Osteocyte (in vitro differentiated cells): ENCODE results near the gene USP44. TPM values are rescaled to one million over a fixed set of nuclear protein-coding genes. Genes with fewer than 3 reads are reported as not detected.
A peak's percentile ranks its signal among the peaks of the same experiment; 100 is the strongest.

Source experiments
- DNase-seq: peaks from one replicate; pipeline ENCODE4 v3.0.0; 2021; ENCODE audit warnings: mixed read lengths; ENCODE audit not compliant: unreplicated experiment; ENCODE audit errors: extremely low spot score
- H3K27ac Mint-ChIP-seq: one replicate; pipeline ENCODE4 v1.8.0; 2021; ENCODE audit warnings: mild to moderate bottlenecking, mixed read lengths; ENCODE audit not compliant: unreplicated experiment
- H3K27me3 Mint-ChIP-seq: one replicate; pipeline ENCODE4 v1.8.0; 2021; ENCODE audit warnings: mixed read lengths; ENCODE audit not compliant: unreplicated experiment
- H3K36me3 Mint-ChIP-seq: one replicate; pipeline ENCODE4 v1.8.0; 2021; ENCODE audit warnings: mixed read lengths; ENCODE audit not compliant: unreplicated experiment
- H3K4me1 Mint-ChIP-seq: one replicate; pipeline ENCODE4 v1.8.0; 2021; ENCODE audit warnings: mixed read lengths; ENCODE audit not compliant: unreplicated experiment
- H3K4me3 Mint-ChIP-seq: one replicate; pipeline ENCODE4 v1.8.0; 2021; ENCODE audit warnings: mild to moderate bottlenecking, moderate library complexity, mixed read lengths; ENCODE audit not compliant: unreplicated experiment
- H3K9me3 Mint-ChIP-seq: one replicate; pipeline ENCODE4 v1.8.0; 2021; ENCODE audit warnings: mixed read lengths; ENCODE audit not compliant: unreplicated experiment
- total RNA-seq: library from RNA; stranded (reverse); gene quantifications from 2 replicates; pipeline ENCODE4 v1.2.1, GENCODE V29; 2021
- TF ChIP-seq, protein P1 (sequence below): fragments of 200-600 bp; sonication (generic); IDR thresholded peaks from 2 replicates; pipeline ENCODE4 v1.5.0; 2021; ENCODE audit warnings: antibody characterized with exemption, mild to moderate bottlenecking, moderate library complexity

USP44 gene
- total RNA-seq, 1 donor from 2014 or later, result 0.73 TPM

DNA sequence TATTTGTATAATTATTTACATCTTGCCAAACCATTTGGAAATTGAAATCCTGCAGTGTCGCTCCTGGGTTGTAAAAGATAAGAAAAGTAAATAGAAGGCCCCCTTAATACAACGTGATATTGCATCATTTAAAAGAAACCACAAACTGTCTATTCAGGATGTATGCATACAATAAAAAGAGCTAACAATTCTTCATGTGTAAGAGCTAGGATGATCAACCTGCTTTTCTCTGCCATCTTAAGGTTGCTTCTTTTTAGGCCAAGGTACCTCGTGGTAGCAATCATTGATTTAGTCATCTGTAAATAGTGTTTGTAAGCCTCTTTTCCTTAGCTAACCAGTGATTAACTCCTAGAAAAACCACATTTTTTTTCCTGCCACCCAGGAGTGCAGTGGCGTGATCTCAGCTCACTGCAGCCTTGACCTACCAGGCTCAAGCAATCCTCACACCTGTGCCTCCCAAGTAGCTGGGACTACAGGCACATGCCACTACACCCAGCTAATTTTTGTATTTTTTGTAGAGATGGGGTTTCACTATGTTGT is 3.3 kb upstream of the USP44 start:
- TF ChIP-seq, protein P1, sequence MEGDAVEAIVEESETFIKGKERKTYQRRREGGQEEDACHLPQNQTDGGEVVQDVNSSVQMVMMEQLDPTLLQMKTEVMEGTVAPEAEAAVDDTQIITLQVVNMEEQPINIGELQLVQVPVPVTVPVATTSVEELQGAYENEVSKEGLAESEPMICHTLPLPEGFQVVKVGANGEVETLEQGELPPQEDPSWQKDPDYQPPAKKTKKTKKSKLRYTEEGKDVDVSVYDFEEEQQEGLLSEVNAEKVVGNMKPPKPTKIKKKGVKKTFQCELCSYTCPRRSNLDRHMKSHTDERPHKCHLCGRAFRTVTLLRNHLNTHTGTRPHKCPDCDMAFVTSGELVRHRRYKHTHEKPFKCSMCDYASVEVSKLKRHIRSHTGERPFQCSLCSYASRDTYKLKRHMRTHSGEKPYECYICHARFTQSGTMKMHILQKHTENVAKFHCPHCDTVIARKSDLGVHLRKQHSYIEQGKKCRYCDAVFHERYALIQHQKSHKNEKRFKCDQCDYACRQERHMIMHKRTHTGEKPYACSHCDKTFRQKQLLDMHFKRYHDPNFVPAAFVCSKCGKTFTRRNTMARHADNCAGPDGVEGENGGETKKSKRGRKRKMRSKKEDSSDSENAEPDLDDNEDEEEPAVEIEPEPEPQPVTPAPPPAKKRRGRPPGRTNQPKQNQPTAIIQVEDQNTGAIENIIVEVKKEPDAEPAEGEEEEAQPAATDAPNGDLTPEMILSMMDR, result no peak
- H3K9me3 Mint-ChIP-seq, result peaks cover under 1% of the 10 kb centered on the region
- peaks cover 73% of the 10 kb centered on the region for H3K27me3 Mint-ChIP-seq
- peaks cover 3% of the 10 kb centered on the region for H3K36me3 Mint-ChIP-seq
- no peak overlapping the region for H3K4me3 Mint-ChIP-seq
- H3K27ac Mint-ChIP-seq, result no peak overlapping the region
- DNase-seq, result no peak
- H3K4me1 Mint-ChIP-seq, result no peaks in the 10 kb centered on the region

DNA sequence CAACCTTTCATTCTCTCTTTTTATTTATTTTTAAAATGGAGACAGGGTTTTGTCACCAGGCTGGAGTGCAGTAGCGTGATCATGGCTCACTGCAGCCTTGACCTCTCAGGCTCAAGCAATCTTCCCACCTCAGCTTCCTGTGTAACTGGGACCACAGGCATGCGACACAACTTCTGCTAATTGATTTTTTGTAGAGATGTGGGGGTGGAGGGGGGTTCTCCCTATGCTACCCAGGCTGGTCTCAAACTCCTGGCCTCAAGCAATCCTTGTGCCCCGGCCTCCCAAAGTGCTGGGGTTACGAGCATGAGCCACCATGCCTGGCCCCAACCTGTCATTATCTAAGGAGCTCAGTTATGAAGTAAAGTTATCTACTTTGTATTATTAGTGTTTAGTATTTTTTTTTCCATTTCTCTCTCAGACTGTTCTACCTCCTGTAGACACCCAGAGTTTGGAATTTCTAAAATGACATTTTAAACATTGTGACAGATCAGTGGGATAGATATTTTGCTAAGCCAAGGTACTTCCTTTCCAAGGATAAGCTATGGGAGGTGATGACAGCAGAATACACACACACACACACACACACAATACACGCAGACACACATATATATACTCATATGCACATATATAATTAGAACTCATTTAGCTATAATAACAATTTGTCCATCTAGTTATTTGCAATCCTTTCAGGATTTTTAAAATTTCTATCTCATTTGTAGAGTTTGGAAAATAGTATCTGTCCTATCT is 2.1 kb upstream of the USP44 start:
- TF ChIP-seq, protein P1, result no peak
- H3K4me3 Mint-ChIP-seq, result no peak overlapping the region
- peaks cover 7% of the 10 kb centered on the region for H3K9me3 Mint-ChIP-seq
- no peak overlapping the region for H3K27ac Mint-ChIP-seq
- no peak for DNase-seq
- H3K36me3 Mint-ChIP-seq, result peaks cover 3% of the 10 kb centered on the region
- peaks cover 74% of the 10 kb centered on the region for H3K27me3 Mint-ChIP-seq
- no peaks in the 10 kb centered on the region for H3K4me1 Mint-ChIP-seq

DNA sequence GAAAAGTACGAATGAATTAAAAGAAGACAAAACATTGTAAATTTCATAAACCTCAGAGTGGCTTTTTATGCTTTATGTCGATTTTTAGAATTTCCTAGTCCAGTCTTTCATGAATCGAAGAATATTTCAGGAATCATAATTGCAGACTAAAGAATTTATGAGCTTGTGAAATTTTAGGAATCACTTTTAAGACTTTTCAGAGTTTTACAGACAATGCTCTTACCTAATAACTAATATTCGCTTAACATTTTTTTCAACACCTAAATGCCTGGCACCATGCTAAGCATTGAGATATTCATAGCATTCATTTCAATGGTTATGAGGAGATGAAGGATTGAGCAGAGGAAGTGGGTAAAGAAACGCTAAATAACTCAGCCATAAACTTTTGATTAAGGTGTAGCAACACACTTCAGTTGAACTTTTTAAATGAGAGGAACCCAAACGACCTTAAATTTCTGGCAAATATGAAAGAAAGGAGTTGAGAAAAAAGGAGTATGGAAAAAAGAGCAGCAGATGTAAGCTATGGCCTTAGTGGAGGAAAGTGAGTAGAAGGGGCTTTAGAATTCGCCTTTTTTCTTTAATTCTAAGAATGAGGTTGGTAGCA is 739 bp upstream of the USP44 start:
- TF ChIP-seq, protein P1, result no peak
- H3K9me3 Mint-ChIP-seq, result peaks cover 7% of the 10 kb centered on the region
- peaks cover 7% of the 10 kb centered on the region for H3K4me1 Mint-ChIP-seq
- H3K36me3 Mint-ChIP-seq, result peaks cover 3% of the 10 kb centered on the region
- H3K27ac Mint-ChIP-seq, result no peak overlapping the region
- H3K27me3 Mint-ChIP-seq, result peaks cover 71% of the 10 kb centered on the region
- no peak for DNase-seq
- no peak overlapping the region for H3K4me3 Mint-ChIP-seq

DNA sequence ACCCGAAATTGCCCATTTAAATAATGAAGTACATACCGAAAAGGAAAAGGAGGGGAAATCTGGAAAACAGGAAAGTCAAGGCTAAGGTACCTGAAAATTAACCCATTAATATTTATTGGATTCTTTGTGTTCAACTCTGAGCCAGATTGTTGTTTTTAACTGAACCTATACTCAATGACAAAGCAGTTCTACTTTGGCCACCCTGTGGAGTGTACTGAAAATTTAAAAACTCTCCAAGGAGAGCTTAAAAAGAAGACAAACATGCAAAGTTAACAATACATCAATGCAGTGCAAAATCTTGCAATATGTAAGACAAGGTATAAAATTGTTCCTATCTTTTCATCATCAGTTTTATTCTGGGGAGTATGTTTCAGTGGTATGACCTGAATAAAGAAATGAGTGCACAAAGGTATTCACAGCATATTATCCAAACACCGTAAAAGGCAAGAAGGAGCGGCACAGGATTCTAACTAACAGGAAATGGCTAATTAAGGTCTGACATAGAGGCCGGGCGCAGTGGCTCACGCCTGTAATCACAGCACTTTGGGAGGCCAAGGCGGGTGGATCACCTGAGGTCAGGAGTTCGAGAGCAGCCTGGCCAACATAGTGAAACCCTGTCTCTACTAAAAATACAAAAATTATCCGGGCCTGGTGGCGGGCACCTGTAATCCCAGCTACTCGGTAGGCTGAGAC is 1.7 kb downstream of the USP44 start:
- Mint-ChIP-seq H3K4me3 (peak overlapping the region; percentile 62), H3K27ac (no peak overlapping the region), H3K27me3 (peaks cover 83% of the 10 kb centered on the region), H3K36me3 (peaks cover 3% of the 10 kb centered on the region), H3K4me1 (peaks cover 7% of the 10 kb centered on the region), H3K9me3 (peaks cover 7% of the 10 kb centered on the region)
- DNase-seq, result no peak
- TF ChIP-seq, protein P1, result no peak
